HG02943 (cell line): ENCODE results near the gene RPLP2.

Experiments
- ATAC-seq: cut with Tn5 transposase; IDR thresholded peaks from one replicate; pipeline ENCODE4 v1.9.1; 2021; ENCODE audit warnings: mild to moderate bottlenecking, low read depth, moderate library complexity; ENCODE audit not compliant: unreplicated experiment

The RPLP2 gene

DNA sequence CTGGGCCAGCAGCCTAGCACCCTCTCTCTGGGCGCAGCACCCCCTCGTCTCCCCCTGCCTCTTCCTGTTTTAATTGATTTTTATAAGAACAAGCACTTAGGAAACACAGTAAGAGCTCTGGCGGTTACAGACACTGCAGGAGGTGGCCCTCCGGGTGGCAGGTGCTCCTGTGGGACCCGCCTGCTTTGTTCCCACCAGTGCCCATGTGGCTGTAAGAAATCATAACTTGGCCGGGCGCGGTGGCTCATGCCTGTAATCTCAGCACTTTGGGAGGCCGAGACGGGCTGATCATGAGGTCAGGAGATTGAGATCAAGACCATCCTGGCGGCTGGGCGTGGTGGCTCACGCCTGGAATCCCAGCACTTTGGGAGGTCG is 51.3 kb downstream of the RPLP2 start:
- ATAC-seq, result no peak

DNA sequence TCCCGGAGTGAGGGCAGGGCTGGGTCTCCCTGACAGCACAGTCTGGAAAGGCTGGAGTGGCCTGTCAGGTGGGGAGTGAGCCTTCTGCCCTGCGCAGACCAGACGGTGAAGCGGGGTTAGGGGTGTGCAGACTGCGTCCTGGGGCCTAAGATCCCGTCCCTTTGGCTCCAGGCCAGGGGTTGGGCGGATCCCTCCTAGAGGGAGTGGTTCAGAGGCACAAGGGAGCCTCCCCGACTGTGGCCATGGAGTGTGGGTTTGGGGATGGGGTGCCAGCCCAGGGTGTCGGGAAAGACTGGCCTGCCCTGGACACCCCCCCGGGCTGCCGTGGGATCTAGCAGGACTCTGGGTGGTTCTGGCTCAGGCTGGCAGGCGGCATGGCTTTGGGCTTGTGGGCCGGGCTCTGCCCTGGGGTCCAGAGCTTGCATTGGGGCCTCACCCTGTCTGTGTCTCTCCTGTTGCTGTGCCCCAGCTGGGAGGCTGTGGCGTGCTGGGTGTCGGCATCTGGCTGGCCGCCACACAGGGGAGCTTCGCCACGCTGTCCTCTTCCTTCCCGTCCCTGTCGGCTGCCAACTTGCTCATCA is 52.4 kb downstream of the RPLP2 start:
- no peak for ATAC-seq
